Gastroesophageal sphincter (tissue), 3 donors: Measurements from ENCODE around the gene APRT.
"Not testable (repeated sequence)": the region's sequence is repeated elsewhere in the genome, so short reads cannot be mapped to it uniquely, and the experiment has no call there.

Experiments
- CTCF ChIP-seq, 4 experiments: fragments of 200-600 bp in 2 of 4; fragments of 450-650 bp in 2 of 4; sonication (generic) in 1 of 4; IDR thresholded peaks; one replicate each; pipeline ENCODE4 v1.5.1; 2017 to 2019; ENCODE audit warnings: antibody characterized with exemption in 4 of 4, mild to moderate bottlenecking in 2 of 4, moderate library complexity in 2 of 4
- EP300 ChIP-seq: sonication (generic); formaldehyde crosslinking; IDR thresholded peaks from one replicate; pipeline ENCODE4 v1.6.1; 2017; ENCODE audit warnings: antibody characterized with exemption, mild to moderate bottlenecking
- POLR2A ChIP-seq, 2 donors: fragments of 450-650 bp; IDR thresholded peaks; one replicate each; pipeline ENCODE4 v1.6.1; 2017; ENCODE audit warnings: antibody characterized with exemption in 2 of 2, mild to moderate bottlenecking in 2 of 2, moderate library complexity in 1 of 2

DNA sequence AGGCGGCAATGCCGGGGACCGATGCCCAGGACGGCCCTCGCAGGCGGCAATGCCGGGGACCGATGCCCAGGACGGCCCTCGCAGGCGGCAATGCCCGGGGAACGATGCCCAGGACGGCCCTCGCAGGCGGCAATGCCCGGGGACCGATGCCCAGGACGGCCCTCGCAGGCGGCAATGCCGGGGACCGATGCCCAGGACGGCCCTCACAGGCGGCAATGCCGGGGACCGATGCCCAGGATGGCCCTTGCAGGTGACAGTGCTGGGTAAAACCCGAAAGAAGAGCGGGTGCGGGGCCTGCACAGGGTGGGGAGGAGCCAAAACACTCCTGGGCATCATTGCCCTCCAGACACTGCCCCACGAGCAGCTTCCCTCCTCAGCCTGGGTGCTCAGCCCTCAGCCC lies 11.9 kb upstream of the APRT start:
- not testable (repeated sequence) for TF ChIP-seq POLR2A (IDR thresholded peaks at IDR 0.05); EP300; CTCF (IDR thresholded peaks at IDR 0.05)
